ENCODE results near the gene RAPGEF4. TPM values are rescaled to one million over a fixed set of nuclear protein-coding genes. Genes with fewer than 3 reads are reported as not detected.

Gene RAPGEF4
- total and polyA plus RNA-seq, 2 of the 8 experiments (the other 6 are each of a cell fraction or from before 2014, with no cell fraction given), result 1.2 to 2.6 TPM

DNA sequence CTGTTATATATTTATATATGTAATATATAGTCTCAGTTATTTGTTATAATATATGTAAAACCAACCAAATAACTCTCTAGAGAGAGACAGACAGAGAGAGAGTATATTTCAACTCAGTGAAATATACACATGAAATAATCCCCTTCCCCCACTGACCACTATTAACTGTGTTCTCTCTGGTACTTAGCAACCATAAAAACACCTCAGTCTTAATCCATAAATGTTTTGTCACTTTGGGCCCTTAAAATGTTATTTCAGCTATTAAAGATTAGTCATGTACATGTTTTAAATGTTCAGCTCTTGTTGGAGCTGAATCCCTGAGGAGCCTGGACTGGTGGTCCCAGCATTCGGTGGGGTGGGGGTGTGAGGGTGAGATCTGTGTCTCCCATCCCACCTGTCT is 217.8 kb downstream of the RAPGEF4 start (continued):
- TF ChIP-seq, protein P1, sequence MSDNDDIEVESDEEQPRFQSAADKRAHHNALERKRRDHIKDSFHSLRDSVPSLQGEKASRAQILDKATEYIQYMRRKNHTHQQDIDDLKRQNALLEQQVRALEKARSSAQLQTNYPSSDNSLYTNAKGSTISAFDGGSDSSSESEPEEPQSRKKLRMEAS (IDR thresholded peaks at IDR 0.05), result no peak
- TF ChIP-seq ATF3 (IDR thresholded peaks at IDR 0.05; ENCODE audit: insufficient read depth, low read depth, low read length), result no peak

Measured in H1 (cell line).